ENCODE data around the gene OSM.
A peak's percentile ranks its signal among the peaks of the same experiment; 100 is the strongest.

The OSM gene

GRCh38 chr22:30265131-30265720 is 1.4 kb downstream of the OSM start:
- no peak for DNase-seq (ENCODE audit: low read depth in 1 of 2, low spot score in 1 of 2)

- DNase-seq (ENCODE audit: low read depth in 1 of 2, low spot score in 1 of 2): no peak
These were observed 2.8 kb downstream of the OSM start for GRCh38 chr22:30263883-30264282.

- DNase-seq (ENCODE audit: low read depth in 1 of 2, low spot score in 1 of 2): peak; percentile 66
These were observed 3.5 kb downstream of the OSM start for GRCh38 chr22:30262917-30263741.

- DNase-seq (ENCODE audit: low read depth in 1 of 2, low spot score in 1 of 2): no peak
These were observed 4.5 kb downstream of the OSM start for GRCh38 chr22:30262112-30262511.

GRCh38 chr22:30261134-30261533 is 5.5 kb downstream of the OSM start:
- no peak for DNase-seq (ENCODE audit: low read depth in 1 of 2, low spot score in 1 of 2)

- no peak for DNase-seq (ENCODE audit: low read depth in 1 of 2, low spot score in 1 of 2)
These were observed 6.0 kb downstream of the OSM start for GRCh38 chr22:30260682-30261081.

GRCh38 chr22:30260276-30260675 is 6.4 kb downstream of the OSM start:
- DNase-seq (ENCODE audit: low read depth in 1 of 2, low spot score in 1 of 2): no peak

- no peak for DNase-seq (ENCODE audit: low read depth in 1 of 2, low spot score in 1 of 2)
These were observed 12.3 kb downstream of the OSM start for GRCh38 chr22:30254314-30254713.

- no peak for DNase-seq (ENCODE audit: low read depth in 1 of 2, low spot score in 1 of 2)
These were observed 13.3 kb downstream of the OSM start for GRCh38 chr22:30253205-30253852.

- no peak for DNase-seq (ENCODE audit: low read depth in 1 of 2, low spot score in 1 of 2)
These were observed 14.0 kb downstream of the OSM start for GRCh38 chr22:30252411-30253204.

GRCh38 chr22:30251711-30252110 is 14.9 kb downstream of the OSM start:
- no peak for DNase-seq (ENCODE audit: low read depth in 1 of 2, low spot score in 1 of 2)

GRCh38 chr22:30250661-30251267 is 15.9 kb downstream of the OSM start:
- DNase-seq (ENCODE audit: low read depth in 1 of 2, low spot score in 1 of 2): no peak

- DNase-seq (ENCODE audit: low read depth in 1 of 2, low spot score in 1 of 2): no peak
These were observed 16.5 kb downstream of the OSM start for GRCh38 chr22:30250039-30250565.

GRCh38 chr22:30249049-30250038 is 17.3 kb downstream of the OSM start:
- DNase-seq (ENCODE audit: low read depth in 1 of 2, low spot score in 1 of 2): no peak

GRCh38 chr22:30248484-30248883 is 18.2 kb downstream of the OSM start:
- no peak for DNase-seq (ENCODE audit: low read depth in 1 of 2, low spot score in 1 of 2)

GRCh38 chr22:30247974-30248373 is 18.7 kb downstream of the OSM start:
- DNase-seq (ENCODE audit: low read depth in 1 of 2, low spot score in 1 of 2): no peak

- no peak for DNase-seq (ENCODE audit: low read depth in 1 of 2, low spot score in 1 of 2)
These were observed 19.1 kb downstream of the OSM start for GRCh38 chr22:30247561-30247960.

- no peak for DNase-seq (ENCODE audit: low read depth in 1 of 2, low spot score in 1 of 2)
These were observed 19.8 kb downstream of the OSM start for GRCh38 chr22:30246814-30247376.
